Activated naive CD4-positive, alpha-beta T cell treated with anti-CD3 and anti-CD28 coated beads, Interleukin-2, amount 50 U/mL, for 24 hours (primary cell): ENCODE data around the gene TMC2.
"Not testable (repeated sequence)": the region's sequence is repeated elsewhere in the genome, so short reads cannot be mapped to it uniquely, and the experiment has no call there.

Experiments used
- H3K27ac Mint-ChIP-seq: one replicate; pipeline ENCODE4 v1.8.0; 2021; ENCODE audit warnings: mild to moderate bottlenecking, mixed read lengths
- H3K27me3 Mint-ChIP-seq: one replicate; pipeline ENCODE4 v1.8.0; 2021; ENCODE audit warnings: mixed read lengths
- H3K36me3 Mint-ChIP-seq: one replicate; pipeline ENCODE4 v1.8.0; 2021; ENCODE audit warnings: mixed read lengths
- H3K4me1 Mint-ChIP-seq: one replicate; pipeline ENCODE4 v1.8.0; 2021; ENCODE audit warnings: mixed read lengths
- H3K4me3 Mint-ChIP-seq: one replicate; pipeline ENCODE4 v1.8.0; 2021; ENCODE audit warnings: mild to moderate bottlenecking, mixed read lengths
- H3K9me3 Mint-ChIP-seq: one replicate; pipeline ENCODE4 v1.8.0; 2021; ENCODE audit warnings: mixed read lengths

TMC2 gene, protein sequence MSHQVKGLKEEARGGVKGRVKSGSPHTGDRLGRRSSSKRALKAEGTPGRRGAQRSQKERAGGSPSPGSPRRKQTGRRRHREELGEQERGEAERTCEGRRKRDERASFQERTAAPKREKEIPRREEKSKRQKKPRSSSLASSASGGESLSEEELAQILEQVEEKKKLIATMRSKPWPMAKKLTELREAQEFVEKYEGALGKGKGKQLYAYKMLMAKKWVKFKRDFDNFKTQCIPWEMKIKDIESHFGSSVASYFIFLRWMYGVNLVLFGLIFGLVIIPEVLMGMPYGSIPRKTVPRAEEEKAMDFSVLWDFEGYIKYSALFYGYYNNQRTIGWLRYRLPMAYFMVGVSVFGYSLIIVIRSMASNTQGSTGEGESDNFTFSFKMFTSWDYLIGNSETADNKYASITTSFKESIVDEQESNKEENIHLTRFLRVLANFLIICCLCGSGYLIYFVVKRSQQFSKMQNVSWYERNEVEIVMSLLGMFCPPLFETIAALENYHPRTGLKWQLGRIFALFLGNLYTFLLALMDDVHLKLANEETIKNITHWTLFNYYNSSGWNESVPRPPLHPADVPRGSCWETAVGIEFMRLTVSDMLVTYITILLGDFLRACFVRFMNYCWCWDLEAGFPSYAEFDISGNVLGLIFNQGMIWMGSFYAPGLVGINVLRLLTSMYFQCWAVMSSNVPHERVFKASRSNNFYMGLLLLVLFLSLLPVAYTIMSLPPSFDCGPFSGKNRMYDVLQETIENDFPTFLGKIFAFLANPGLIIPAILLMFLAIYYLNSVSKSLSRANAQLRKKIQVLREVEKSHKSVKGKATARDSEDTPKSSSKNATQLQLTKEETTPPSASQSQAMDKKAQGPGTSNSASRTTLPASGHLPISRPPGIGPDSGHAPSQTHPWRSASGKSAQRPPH

DNA sequence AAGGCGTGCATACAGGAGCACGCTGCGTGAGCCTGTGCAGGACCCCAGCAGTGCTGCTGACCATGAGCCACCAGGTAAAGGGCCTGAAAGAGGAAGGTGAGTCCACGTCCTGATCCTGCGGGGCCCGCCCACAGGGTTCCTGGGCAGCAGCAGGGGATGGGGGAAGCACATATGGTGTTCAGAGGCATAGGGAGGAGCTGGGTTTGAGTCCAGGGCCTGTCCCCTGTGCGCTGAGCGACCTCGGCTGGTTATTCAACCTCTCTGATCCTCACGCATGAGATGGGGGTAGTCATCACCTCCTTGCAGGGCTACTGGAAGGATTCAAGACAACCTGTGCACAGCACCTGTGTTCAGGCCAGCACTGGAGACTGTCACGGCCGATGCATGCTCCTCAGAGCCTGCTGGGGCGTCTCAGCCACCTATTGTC, at the start of gene TMC2:
Gene TMC2, plus strand, starts transcription at position 14 of the 427 bp plus-strand sequence. Its CDS starts 49 bp downstream, at position 63.
- Mint-ChIP-seq H3K4me1 (no peaks in the 10 kb centered on the region), H3K36me3 (no peaks in the 10 kb centered on the region), H3K27me3 (peaks cover 9% of the 10 kb centered on the region), H3K4me3 (no peak within 1 kb of the TSS), H3K27ac (no peak within 1 kb of the TSS), H3K9me3 (no peaks in the 10 kb centered on the region)

DNA sequence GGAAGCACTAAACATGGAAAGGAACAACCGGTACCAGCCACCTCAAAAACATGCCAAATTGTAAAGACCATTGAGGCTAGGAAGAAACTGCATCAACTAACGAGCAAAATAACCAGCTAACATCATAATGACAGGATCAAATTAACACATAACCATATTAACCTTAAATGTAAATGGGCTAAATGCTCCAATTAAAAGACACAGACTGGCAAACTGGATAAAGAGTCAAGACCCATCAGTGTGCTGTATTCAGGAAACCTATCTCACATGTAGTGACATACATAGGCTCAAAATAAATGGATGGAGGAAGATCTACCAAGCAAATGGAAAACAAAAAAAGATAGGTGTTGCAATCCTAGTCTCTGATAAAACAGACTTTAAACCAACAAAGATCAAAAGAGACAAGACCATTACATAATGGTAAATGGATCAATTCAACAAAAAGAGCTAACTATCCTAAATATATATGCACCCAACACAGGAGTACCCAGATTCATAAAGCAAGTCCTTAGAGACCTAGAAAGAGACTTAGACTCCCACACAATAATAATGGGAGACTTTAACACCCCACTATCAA, 33.5 kb upstream of the TMC2 start:
- H3K9me3 Mint-ChIP-seq, H3K4me3 Mint-ChIP-seq, H3K27me3 Mint-ChIP-seq, H3K27ac Mint-ChIP-seq, H3K36me3 Mint-ChIP-seq: not testable (repeated sequence)
- peaks cover 17% of the 10 kb centered on the region for H3K4me1 Mint-ChIP-seq

DNA sequence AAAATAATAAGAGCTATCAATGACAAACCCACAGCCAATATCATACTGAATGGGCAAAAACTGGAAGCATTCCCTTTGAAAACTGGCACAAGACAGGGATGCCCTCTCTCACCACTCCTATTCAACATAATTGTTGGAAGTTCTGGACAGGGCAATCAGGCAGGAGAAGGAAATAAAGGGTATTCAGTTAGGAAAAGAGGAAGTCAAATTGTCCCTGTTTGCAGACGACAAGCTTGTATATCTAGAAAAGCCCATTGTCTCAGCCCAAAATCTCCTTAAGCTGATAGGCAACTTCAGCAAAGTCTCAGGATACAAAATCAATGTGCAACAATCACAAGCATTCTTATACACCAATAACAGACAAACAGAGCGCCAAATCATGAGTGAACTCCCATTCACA, 31.6 kb upstream of the TMC2 start:
- H3K4me1 Mint-ChIP-seq: peaks cover 29% of the 10 kb centered on the region
- H3K27ac Mint-ChIP-seq, H3K27me3 Mint-ChIP-seq, H3K9me3 Mint-ChIP-seq, H3K4me3 Mint-ChIP-seq, H3K36me3 Mint-ChIP-seq: not testable (repeated sequence)

DNA sequence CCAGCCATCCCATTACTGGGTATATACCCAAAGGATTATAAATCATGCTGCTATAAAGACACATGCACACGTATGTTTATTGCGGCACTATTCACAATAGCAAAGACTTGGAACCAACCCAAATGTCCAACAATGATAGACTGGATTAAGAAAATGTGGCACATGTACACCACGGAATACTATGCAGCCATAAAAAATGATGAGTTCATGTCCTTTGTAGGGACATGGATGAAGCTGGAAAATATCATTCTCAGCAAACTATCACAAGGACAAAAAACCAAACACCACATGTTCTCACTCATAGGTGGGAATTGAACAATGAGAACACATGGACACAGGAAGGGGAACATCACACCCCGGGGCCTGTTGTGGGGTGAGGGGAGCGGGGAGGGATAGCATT, 29.9 kb upstream of the TMC2 start:
- H3K4me1 Mint-ChIP-seq: peaks cover 29% of the 10 kb centered on the region
- H3K4me3 Mint-ChIP-seq, H3K27ac Mint-ChIP-seq: not testable (repeated sequence)

DNA sequence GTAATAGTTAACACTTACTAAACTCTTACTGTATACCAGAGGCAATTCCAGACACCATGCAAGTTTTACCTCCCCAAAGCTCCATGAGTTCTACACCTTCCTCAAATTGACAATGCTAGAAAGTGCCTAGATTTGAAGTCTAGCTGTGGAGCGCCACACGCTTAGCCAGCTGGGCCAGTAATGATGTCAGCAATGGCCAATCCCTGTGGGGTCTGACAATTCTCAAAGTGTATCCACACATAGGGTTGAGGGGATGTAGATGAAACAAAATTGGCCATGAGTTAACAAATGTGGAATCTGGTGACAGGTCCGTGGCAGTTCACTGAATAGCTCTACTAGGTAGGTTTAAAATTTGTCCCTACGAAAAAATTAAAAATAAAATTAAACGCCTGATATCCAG, 28.9 kb upstream of the TMC2 start:
- Mint-ChIP-seq H3K36me3 (peaks cover 5% of the 10 kb centered on the region), H3K4me1 (peaks cover 29% of the 10 kb centered on the region), H3K27me3 (peaks cover 9% of the 10 kb centered on the region), H3K9me3 (no peaks in the 10 kb centered on the region), H3K4me3 (peak overlapping the region; percentile 100), H3K27ac (peak overlapping the region; percentile 82)

More for the DNA sequence above, 29.9 kb upstream of the TMC2 start:
- not testable (repeated sequence) for H3K27me3 Mint-ChIP-seq, H3K36me3 Mint-ChIP-seq, H3K9me3 Mint-ChIP-seq

DNA sequence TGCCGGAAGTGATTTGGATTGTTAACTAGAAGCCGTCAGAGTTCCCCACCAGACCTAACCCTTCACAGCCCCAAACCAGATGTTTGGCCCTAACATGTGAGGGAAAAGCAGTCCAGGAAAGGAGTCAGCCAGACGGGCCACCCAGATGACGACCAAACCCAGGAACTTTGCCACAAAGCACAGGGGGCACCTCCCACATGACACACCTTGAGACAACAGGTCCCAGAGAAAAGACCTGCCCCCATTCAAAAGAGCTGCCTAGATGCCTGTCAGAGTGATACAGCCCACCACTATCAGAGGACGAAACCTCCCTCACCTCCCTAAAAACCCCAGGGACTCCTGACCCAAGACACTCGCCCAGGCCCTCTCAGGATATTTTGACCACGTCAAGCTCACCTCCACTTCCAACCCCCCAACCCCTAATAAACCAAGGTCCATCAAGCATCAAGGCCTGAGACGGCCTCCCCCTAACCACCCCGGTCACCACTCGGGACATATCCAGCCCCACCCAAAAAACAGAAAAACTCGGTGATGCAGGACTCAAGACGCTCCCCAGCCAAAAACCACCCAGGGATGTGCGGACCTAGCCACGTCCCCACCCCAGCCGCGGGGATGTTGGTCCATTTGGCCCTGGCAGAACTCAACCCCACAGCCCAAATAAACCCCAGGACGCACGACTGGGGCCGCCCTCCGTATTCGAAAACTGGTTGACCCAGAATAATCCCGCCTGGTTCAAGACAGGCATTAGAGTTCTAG, 28.3 kb upstream of the TMC2 start:
- H3K27ac Mint-ChIP-seq: peak overlapping the region; percentile 82
- H3K27me3 Mint-ChIP-seq: peaks cover 9% of the 10 kb centered on the region
- H3K9me3 Mint-ChIP-seq: no peaks in the 10 kb centered on the region
- peaks cover 5% of the 10 kb centered on the region for H3K36me3 Mint-ChIP-seq
- peak overlapping the region; percentile 100 for H3K4me3 Mint-ChIP-seq
- peaks cover 25% of the 10 kb centered on the region for H3K4me1 Mint-ChIP-seq

DNA sequence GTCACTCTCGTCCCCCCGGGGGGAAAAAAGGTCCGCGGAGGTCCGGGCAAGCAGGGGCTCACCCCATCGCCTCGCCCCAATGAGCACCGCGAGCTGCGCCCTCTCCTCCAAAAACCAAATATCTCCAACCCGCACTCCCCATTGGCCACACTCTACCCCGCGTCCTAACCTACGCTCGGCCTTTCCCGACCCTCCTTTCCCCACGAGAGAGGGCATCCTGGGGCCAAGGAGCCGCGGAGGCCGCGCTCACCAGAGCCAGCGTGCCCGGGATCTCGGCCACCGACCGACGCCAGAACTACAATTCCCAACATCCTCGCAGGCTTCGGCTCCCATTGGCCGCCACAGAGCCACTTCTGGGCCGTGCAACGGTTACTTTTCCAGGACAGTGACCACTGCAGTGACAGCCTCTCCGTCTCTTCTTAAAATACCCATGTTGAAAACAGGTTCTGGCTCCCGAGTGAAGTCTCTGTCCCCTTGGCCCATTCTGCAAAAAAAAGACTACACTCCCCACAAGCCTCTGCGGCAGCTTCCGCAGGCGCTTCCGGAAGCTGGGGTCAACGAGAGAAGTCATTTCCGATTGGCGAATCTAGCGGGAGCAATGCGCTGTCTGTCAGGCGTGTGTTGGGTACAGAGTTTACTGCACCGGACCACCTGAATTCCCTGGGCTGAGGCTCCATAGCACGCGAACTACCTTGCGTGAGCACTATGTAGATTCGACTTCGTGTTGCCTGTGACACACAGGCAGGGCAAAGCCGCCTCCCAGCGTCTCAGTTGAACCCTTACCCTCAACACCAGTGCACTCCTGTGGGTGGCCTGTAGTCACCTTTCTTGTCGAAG, 27.5 kb upstream of the TMC2 start, which contains the start of gene ZNF343:
Gene ZNF343, minus strand, starts transcription at position 285 of the 837 bp plus-strand sequence. CDS start 15,020 bp downstream, outside the sequence.
- Mint-ChIP-seq H3K9me3 (no peaks in the 10 kb centered on the region), H3K27ac (peak within 1 kb of the TSS; percentile 100), H3K4me1 (peaks cover 23% of the 10 kb centered on the region), H3K27me3 (peaks cover 13% of the 10 kb centered on the region), H3K36me3 (peaks cover 5% of the 10 kb centered on the region), H3K4me3 (peak within 1 kb of the TSS; percentile 100)

DNA sequence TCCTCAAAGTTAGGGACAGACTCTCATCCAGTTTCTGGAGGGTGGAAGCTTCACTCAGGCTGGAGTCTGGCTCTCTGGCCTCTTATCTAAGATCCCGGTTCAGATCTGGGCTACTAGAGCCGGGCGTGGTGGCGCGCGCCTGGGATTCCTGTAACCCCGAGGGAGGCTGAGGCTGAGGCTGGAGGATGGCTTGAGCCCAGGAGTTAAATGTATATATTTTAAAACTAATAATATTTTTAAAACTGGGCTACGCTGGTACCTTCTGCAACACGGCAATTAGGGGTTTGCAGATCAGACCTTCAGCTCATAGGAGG, 26.9 kb upstream of the TMC2 start:
- peak overlapping the region; percentile 100 for H3K27ac Mint-ChIP-seq
- H3K4me3 Mint-ChIP-seq: peak overlapping the region; percentile 100
- H3K4me1 Mint-ChIP-seq: peaks cover 23% of the 10 kb centered on the region
- H3K9me3 Mint-ChIP-seq: no peaks in the 10 kb centered on the region
- H3K27me3 Mint-ChIP-seq: peaks cover 13% of the 10 kb centered on the region
- peaks cover 5% of the 10 kb centered on the region for H3K36me3 Mint-ChIP-seq

DNA sequence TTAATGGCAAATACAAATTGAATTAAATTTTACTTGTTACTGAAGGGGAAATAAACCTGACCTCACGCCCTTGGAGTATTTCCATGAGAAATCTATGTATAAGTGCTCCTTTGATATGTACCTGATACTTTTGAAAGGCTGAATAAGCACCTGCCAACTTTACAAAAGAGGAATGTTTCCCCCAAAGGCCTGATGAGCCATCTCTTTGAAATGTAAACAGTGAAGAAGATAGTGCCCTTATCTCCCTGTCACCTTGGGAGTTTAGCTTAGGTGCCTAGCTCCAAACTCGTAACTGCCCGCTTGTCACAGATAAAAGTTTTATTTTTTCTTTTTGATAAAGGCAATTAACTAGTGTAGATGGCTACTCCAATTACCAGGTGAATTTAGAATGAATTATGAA, 26.6 kb upstream of the TMC2 start:
- H3K27ac Mint-ChIP-seq: no peak overlapping the region

DNA sequence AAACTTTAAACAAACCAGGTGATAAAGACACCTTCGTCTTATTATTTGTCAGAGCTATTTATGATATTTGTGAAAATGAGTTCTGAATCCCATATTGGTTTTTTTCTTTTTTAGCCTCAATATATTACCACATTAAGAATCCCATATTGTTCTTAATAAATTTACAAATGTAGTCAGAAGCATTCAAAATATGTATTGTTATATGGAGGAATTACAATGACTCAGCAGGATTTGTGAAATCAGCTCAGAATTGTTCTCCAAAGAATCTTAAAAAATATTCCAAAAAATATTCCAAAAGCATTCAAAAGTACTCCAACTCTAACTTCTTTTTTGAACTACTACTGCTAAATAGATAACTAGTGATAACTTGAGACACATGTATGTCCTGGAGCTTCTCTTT, 21.2 kb upstream of the TMC2 start:
- no peaks in the 10 kb centered on the region for H3K4me1 Mint-ChIP-seq
- peaks cover 13% of the 10 kb centered on the region for H3K27me3 Mint-ChIP-seq
- no peak overlapping the region for H3K4me3 Mint-ChIP-seq
- no peak overlapping the region for H3K27ac Mint-ChIP-seq
- H3K36me3 Mint-ChIP-seq: no peaks in the 10 kb centered on the region
- H3K9me3 Mint-ChIP-seq: no peaks in the 10 kb centered on the region

More for the DNA sequence above, 26.6 kb upstream of the TMC2 start:
- Mint-ChIP-seq H3K9me3 (no peaks in the 10 kb centered on the region), H3K4me3 (no peak overlapping the region), H3K36me3 (peaks cover 5% of the 10 kb centered on the region), H3K4me1 (peaks cover 20% of the 10 kb centered on the region), H3K27me3 (peaks cover 13% of the 10 kb centered on the region)

DNA sequence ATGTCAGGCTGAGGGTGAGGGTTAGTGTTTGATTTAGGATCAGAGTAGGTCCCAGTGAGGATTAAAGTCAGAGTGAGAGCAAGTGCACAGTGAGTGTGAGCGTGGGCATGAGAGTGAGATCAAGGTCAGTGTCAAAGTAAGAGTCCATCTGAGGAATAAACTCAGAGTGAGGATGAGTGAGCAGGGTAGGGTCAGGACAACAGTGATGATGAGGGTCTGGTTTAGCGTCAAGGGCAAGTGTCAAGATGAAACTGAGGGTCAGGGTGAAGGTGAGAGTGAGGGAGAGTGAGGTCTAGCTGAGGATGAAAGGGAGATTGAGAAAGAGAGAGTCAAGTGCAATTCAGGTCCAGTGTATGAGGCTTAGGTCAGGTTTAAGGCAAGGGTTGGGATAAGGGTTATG, 20.0 kb upstream of the TMC2 start:
- no peak overlapping the region for H3K27ac Mint-ChIP-seq
- peaks cover 9% of the 10 kb centered on the region for H3K27me3 Mint-ChIP-seq
- no peaks in the 10 kb centered on the region for H3K9me3 Mint-ChIP-seq
- H3K4me3 Mint-ChIP-seq: no peak overlapping the region
- peaks cover 1% of the 10 kb centered on the region for H3K4me1 Mint-ChIP-seq
- H3K36me3 Mint-ChIP-seq: no peaks in the 10 kb centered on the region

DNA sequence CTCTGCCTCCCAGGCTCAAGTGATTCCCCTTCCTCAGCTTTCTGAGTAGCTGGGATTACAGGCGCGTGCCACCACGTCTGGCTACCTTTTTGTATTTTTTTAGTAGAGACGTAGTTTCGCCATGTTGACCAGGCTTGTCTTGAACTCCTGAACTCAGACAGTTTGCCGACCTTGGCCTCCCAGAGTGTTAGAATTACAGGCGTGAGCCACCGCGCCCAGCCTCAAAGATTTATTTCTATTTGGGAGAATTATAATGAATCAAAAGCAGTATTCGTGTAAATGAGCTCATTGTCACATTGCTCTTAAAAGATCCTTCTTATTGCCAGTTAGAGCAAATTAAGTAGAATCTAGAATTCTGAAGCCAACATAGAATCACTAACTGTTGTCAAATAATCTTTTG, 18.3 kb upstream of the TMC2 start:
- Mint-ChIP-seq H3K36me3 (no peaks in the 10 kb centered on the region), H3K27me3 (peaks cover 4% of the 10 kb centered on the region), H3K4me1 (peaks cover 5% of the 10 kb centered on the region), H3K4me3 (no peak overlapping the region), H3K27ac (no peak overlapping the region), H3K9me3 (no peaks in the 10 kb centered on the region)

DNA sequence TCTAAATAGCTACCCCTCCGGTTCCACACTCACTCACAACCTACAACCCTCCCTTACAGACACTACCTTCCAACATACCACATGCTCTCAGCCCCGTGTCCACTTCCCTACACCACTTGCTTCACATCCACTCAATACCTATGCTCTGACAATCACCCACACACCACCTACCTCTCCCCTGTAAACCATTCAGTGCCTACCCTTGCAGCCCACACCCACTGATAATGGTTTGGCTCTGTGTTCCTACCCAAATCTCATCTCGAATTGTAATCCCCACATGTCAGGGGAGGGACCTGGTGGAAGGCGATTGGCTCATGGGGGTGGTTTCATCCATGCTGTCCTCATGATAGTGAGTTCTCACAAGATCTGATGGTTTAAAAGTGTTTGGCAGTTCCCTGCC, 17.8 kb upstream of the TMC2 start:
- H3K4me1 Mint-ChIP-seq: peaks cover 5% of the 10 kb centered on the region
- no peaks in the 10 kb centered on the region for H3K9me3 Mint-ChIP-seq
- H3K36me3 Mint-ChIP-seq: no peaks in the 10 kb centered on the region
- no peak overlapping the region for H3K4me3 Mint-ChIP-seq
- no peak overlapping the region for H3K27ac Mint-ChIP-seq
- H3K27me3 Mint-ChIP-seq: peaks cover 3% of the 10 kb centered on the region

DNA sequence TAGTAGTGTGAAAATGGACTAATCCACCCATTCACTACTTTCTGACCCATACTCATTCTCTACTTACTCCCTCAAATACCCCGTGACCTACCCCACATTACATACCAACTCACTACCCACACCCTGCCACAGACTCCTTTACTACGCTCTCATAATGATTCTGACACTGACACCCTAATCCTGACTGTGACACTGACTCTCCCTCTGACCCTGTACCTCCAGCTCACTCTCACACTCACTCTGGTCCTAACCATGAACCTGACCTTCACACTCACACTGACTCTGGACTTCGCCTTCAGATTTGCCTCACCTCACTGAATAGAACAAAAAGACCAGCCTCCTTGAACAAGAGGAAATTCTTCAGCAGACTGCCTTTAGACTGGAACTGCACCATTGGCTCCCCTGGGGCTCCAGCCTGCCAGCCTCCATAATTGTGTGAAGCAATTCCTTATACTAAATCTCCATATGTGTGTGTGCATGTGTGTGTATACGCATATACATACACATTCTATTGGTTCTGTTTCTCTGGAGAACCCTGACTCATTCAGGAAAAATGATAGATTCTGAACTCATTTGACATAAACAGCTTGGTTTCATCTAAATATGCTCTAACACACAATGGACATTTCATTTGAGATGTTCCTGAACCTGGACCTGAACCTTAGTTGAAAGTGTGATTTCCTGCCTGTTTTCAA, 17.1 kb upstream of the TMC2 start:
- Mint-ChIP-seq H3K36me3 (no peaks in the 10 kb centered on the region), H3K27ac (no peak overlapping the region), H3K4me1 (peaks cover 6% of the 10 kb centered on the region), H3K9me3 (no peaks in the 10 kb centered on the region), H3K4me3 (no peak overlapping the region), H3K27me3 (no peaks in the 10 kb centered on the region)
